Ishikawa (cell line): ENCODE results near the gene FSTL4.

Experiments
- CEBPB ChIP-seq: IDR thresholded peaks from 2 replicates; pipeline ENCODE4 v1.6.1; 2012
- CREB1 ChIP-seq: IDR thresholded peaks from 2 replicates; pipeline ENCODE4 v1.6.1; 2012; ENCODE audit warnings: low read depth
- EP300 ChIP-seq: IDR thresholded peaks from 2 replicates; pipeline ENCODE4 v1.6.1; 2012; ENCODE audit warnings: borderline replicate concordance
- MAX ChIP-seq: IDR thresholded peaks from 2 replicates; pipeline ENCODE4 v1.6.1; 2012
- RAD21 ChIP-seq: IDR thresholded peaks from 2 replicates; pipeline ENCODE4 v1.6.1; 2012; ENCODE audit warnings: low read depth
- REST ChIP-seq: IDR thresholded peaks from 2 replicates; pipeline ENCODE4 v1.6.1; 2012; ENCODE audit warnings: low read depth, mild to moderate bottlenecking
- TAF1 ChIP-seq: IDR thresholded peaks from 2 replicates; pipeline ENCODE4 v1.6.1; 2012; ENCODE audit warnings: low read depth, mild to moderate bottlenecking
- TEAD4 ChIP-seq: IDR thresholded peaks from 2 replicates; pipeline ENCODE4 v1.6.1; 2012
- USF1 ChIP-seq: IDR thresholded peaks from 2 replicates; pipeline ENCODE4 v1.6.1; 2012
- ZBTB7A ChIP-seq: IDR thresholded peaks from 2 replicates; pipeline ENCODE4 v1.6.1; 2012; ENCODE audit warnings: low read depth

- TF ChIP-seq CREB1 = no peak
- no peak for TF ChIP-seq ZBTB7A
- no peak for TF ChIP-seq EP300
- no peak for TF ChIP-seq REST
- no peak for TF ChIP-seq CEBPB
- no peak for TF ChIP-seq TEAD4
- TF ChIP-seq MAX = no peak
- no peak for TF ChIP-seq RAD21
- TF ChIP-seq TAF1 = no peak
- no peak for TF ChIP-seq USF1
Observed at GRCh38 chr5:133269691-133270090, 342.6 kb downstream of the FSTL4 start.
